Type B pancreatic cell (in vitro differentiated cells): ENCODE measurements around the gene COL21A1. TPM values are rescaled to one million over a fixed set of nuclear protein-coding genes. Genes with fewer than 3 reads are reported as not detected.

Experiments used
- DNase-seq: peaks from one replicate; pipeline ENCODE4 v3.0.0; 2021; ENCODE audit warnings: mixed read lengths; ENCODE audit not compliant: unreplicated experiment; ENCODE audit errors: extremely low spot score
- H3K27ac Mint-ChIP-seq: 2 replicates; pipeline ENCODE4 v1.8.0; 2021; ENCODE audit warnings: mild to moderate bottlenecking, mixed read lengths
- H3K27me3 Mint-ChIP-seq: 2 replicates; pipeline ENCODE4 v1.8.0; 2021; ENCODE audit warnings: mixed read lengths
- H3K36me3 Mint-ChIP-seq: 2 replicates; pipeline ENCODE4 v1.8.0; 2021; ENCODE audit warnings: mixed read lengths
- H3K4me1 Mint-ChIP-seq: one replicate; pipeline ENCODE4 v1.8.0; 2021; ENCODE audit warnings: mixed read lengths; ENCODE audit not compliant: unreplicated experiment
- H3K4me3 Mint-ChIP-seq: 2 replicates; pipeline ENCODE4 v1.8.0; 2021; ENCODE audit warnings: mild to moderate bottlenecking, mixed read lengths
- H3K9me3 Mint-ChIP-seq: 2 replicates; pipeline ENCODE4 v1.8.0; 2021; ENCODE audit warnings: mixed read lengths
- CTCF ChIP-seq: fragments of 200-600 bp; sonication (generic); conservative IDR thresholded peaks from 2 replicates; pipeline ENCODE4 v1.5.0; 2021; ENCODE audit warnings: antibody characterized with exemption, mild to moderate bottlenecking
- total RNA-seq: library from RNA; stranded (reverse); gene quantifications from 2 replicates; pipeline ENCODE4 v1.2.1, GENCODE V29; 2021; ENCODE audit warnings: low replicate concordance

The COL21A1 gene
- total RNA-seq, 1 donor from 2014 or later = 12.2 TPM

GRCh38 chr6:56193846-56194245, 53.5 kb downstream of the COL21A1 start:
- peaks cover 16% of the 10 kb centered on the region for H3K9me3 Mint-ChIP-seq
- TF ChIP-seq CTCF = no peak
- H3K4me1 Mint-ChIP-seq = no peaks in the 10 kb centered on the region
- DNase-seq = no peak
- no peak overlapping the region for H3K27ac Mint-ChIP-seq
- H3K4me3 Mint-ChIP-seq = no peak overlapping the region
- no peaks in the 10 kb centered on the region for H3K27me3 Mint-ChIP-seq
- peaks cover 3% of the 10 kb centered on the region for H3K36me3 Mint-ChIP-seq

- Mint-ChIP-seq H3K9me3 (peaks cover 10% of the 10 kb centered on the region), H3K36me3 (peaks cover 3% of the 10 kb centered on the region), H3K27ac (no peak overlapping the region), H3K4me1 (no peaks in the 10 kb centered on the region), H3K4me3 (no peak overlapping the region), H3K27me3 (no peaks in the 10 kb centered on the region)
- no peak for TF ChIP-seq CTCF
- no peak for DNase-seq
Observed at GRCh38 chr6:56188429-56188828, 59.0 kb downstream of the COL21A1 start.

- no peak for DNase-seq
- H3K27me3 Mint-ChIP-seq = no peaks in the 10 kb centered on the region
- no peak for TF ChIP-seq CTCF
- no peaks in the 10 kb centered on the region for H3K4me1 Mint-ChIP-seq
- peaks cover 3% of the 10 kb centered on the region for H3K36me3 Mint-ChIP-seq
- no peak overlapping the region for H3K4me3 Mint-ChIP-seq
- H3K27ac Mint-ChIP-seq = no peak overlapping the region
- peaks cover 10% of the 10 kb centered on the region for H3K9me3 Mint-ChIP-seq
Observed at GRCh38 chr6:56187686-56188085, 59.7 kb downstream of the COL21A1 start.

DNA sequence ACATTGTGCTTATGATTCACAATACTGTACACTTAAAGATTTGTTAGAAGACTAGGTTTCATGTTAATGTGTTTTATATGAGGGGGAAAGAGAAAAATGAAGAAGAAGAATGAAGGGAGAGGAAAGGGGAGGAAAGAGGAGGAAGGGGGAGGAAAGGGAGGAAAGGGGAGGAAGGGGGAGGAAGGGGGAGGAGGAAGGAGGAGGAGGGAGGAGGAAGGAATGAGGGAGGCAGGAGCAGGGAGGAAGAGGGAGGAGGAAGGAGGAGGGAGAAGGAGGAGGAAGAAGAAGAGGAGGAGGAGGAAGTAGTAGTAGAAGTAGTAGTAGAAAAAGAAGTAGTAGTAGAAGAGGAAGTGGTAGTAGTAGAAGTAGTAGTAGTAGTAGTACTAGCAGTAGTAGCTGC, 70.6 kb downstream of the COL21A1 start:
- peaks cover 3% of the 10 kb centered on the region for H3K36me3 Mint-ChIP-seq
- no peaks in the 10 kb centered on the region for H3K4me1 Mint-ChIP-seq
- no peak overlapping the region for H3K27ac Mint-ChIP-seq
- H3K9me3 Mint-ChIP-seq = peaks cover 5% of the 10 kb centered on the region
- no peak for TF ChIP-seq CTCF
- no peak overlapping the region for H3K4me3 Mint-ChIP-seq
- DNase-seq = no peak
- no peaks in the 10 kb centered on the region for H3K27me3 Mint-ChIP-seq

GRCh38 chr6:56173228-56173627, 74.2 kb downstream of the COL21A1 start:
- TF ChIP-seq CTCF = no peak
- Mint-ChIP-seq H3K9me3 (peaks cover 11% of the 10 kb centered on the region), H3K4me1 (no peaks in the 10 kb centered on the region), H3K27ac (no peak overlapping the region), H3K4me3 (no peak overlapping the region), H3K27me3 (no peaks in the 10 kb centered on the region), H3K36me3 (peaks cover 3% of the 10 kb centered on the region)
- DNase-seq = no peak

- no peak for TF ChIP-seq CTCF
- no peak for DNase-seq
- H3K36me3 Mint-ChIP-seq = peaks cover 3% of the 10 kb centered on the region
- H3K9me3 Mint-ChIP-seq = peaks cover 11% of the 10 kb centered on the region
- H3K4me3 Mint-ChIP-seq = no peak overlapping the region
- H3K27ac Mint-ChIP-seq = no peak overlapping the region
- no peaks in the 10 kb centered on the region for H3K4me1 Mint-ChIP-seq
- no peaks in the 10 kb centered on the region for H3K27me3 Mint-ChIP-seq
Observed at GRCh38 chr6:56172144-56172543, 75.2 kb downstream of the COL21A1 start.
